Measurements from ENCODE around the gene TRAPPC3. TPM values are rescaled to one million over a fixed set of nuclear protein-coding genes. Genes with fewer than 3 reads are reported as not detected.

Gene TRAPPC3
- total RNA-seq, 1 experiment from 2014 or later: 52.7 TPM

GRCh38 chr1:36092166-36092797, 57.0 kb downstream of the TRAPPC3 start:
- no CpG with 5 or more reads among the region's 17 CpGs for WGBS (ENCODE audit: extremely low coverage, insufficient read length, low lambda C conversion rate)
- Histone ChIP-seq H3T11ph (ENCODE audit: low read length) (no peak overlapping the region), H4K20me1 (ENCODE audit: control insufficient read depth, insufficient read depth, insufficient read length) (no peaks in the 10 kb centered on the region), H3K79me1 (ENCODE audit: insufficient read depth, low read depth, low read length, poor library complexity, severe bottlenecking) (no peaks in the 10 kb centered on the region), H3K18ac (ENCODE audit: insufficient read length, low read depth, low read length) (no peak overlapping the region), H3K56ac (ENCODE audit: insufficient read length, low read depth, low read length) (no peak overlapping the region), H4K8ac (replicated peaks; ENCODE audit: insufficient read length, low read depth, low read length) (no peak overlapping the region), H3K79me2 (ENCODE audit: insufficient read depth, low read length) (peaks cover 2% of the 10 kb centered on the region; the same call in 1 of the 2 replicates), H3K14ac (ENCODE audit: insufficient read depth, low read length) (no peak overlapping the region), H3K9ac (ENCODE audit: extremely low read depth, insufficient read length, low read length) (no peak overlapping the region), H3K9me3 (ENCODE audit: control insufficient read depth, low read depth, low read length) (no peaks in the 10 kb centered on the region), H3K23me2 (ENCODE audit: insufficient read length, low read depth, low read length, poor library complexity, severe bottlenecking) (peaks cover 6% of the 10 kb centered on the region), H2BK120ac (ENCODE audit: low read depth, low read length, poor library complexity, severe bottlenecking) (no peak overlapping the region), H3K27ac (ENCODE audit: insufficient read length, low read depth, low read length) (no peak overlapping the region), H4K5ac (ENCODE audit: insufficient read length, low read depth, low read length) (no peak overlapping the region), H2BK5ac (ENCODE audit: insufficient read length, low read length) (no peak overlapping the region), H3K23ac (ENCODE audit: insufficient read length, low read depth, low read length) (no peak overlapping the region), H2AK5ac (ENCODE audit: insufficient read length, low read length) (no peak overlapping the region), H3K4me2 (ENCODE audit: insufficient read depth, insufficient read length, low read length) (no peak overlapping the region), H3K4me1 (ENCODE audit: insufficient read depth, low read length) (no peaks in the 10 kb centered on the region), H4K91ac (ENCODE audit: insufficient read length, low read depth, low read length) (no peak overlapping the region), H3K27me3 (ENCODE audit: insufficient read depth, low read length) (no peaks in the 10 kb centered on the region), H2AFZ (ENCODE audit: low read length) (no peak overlapping the region), H2BK15ac (ENCODE audit: low read depth, low read length) (no peak overlapping the region), H2BK12ac (ENCODE audit: insufficient read length, low read depth, low read length) (no peak overlapping the region), H2BK20ac (ENCODE audit: low read depth, low read length, poor library complexity, severe bottlenecking) (no peak overlapping the region), H3K4ac (ENCODE audit: low read depth, low read length) (no peak overlapping the region)
- no peak for DNase-seq
- TF ChIP-seq CTCF (conservative IDR thresholded peaks at IDR 0.05): no peak
- H3K9me3 Mint-ChIP-seq: no peaks in the 10 kb centered on the region; a peak in 1 of 5 replicates
- no peak overlapping the region for H3K4me3 Mint-ChIP-seq
- no peak overlapping the region for H3K27ac Mint-ChIP-seq
- no peaks in the 10 kb centered on the region for H3K27me3 Mint-ChIP-seq (ENCODE audit: low read depth)
- H3K36me3 Mint-ChIP-seq (ENCODE audit: insufficient read depth in 1 of 3, low read depth in 3 of 3): peaks cover 21 to 46% (median 40%) of the 10 kb centered on the region in 3 experiments; a peak in 6 of 7 replicates
- H3K4me1 Mint-ChIP-seq: peaks cover 18 to 21% of the 10 kb centered on the region in 2 experiments
